HEK293 (cell line): ENCODE measurements around the gene CCDC142.

Source experiments
- HOXC10 ChIP-seq: sonication (generic); formaldehyde crosslinking; IDR thresholded peaks from 2 replicates; pipeline ENCODE4 v1.8.1; 2023; ENCODE audit warnings: mild to moderate bottlenecking, missing genetic modification reagents
- KLF1 ChIP-seq: fragments of 450-650 bp; formaldehyde crosslinking; IDR thresholded peaks from 2 replicates; pipeline ENCODE4 v1.5.1; 2016; ENCODE audit warnings: missing biosample characterization, missing genetic modification characterization
- KLF7 ChIP-seq: fragments of 450-650 bp; formaldehyde crosslinking; IDR thresholded peaks from 2 replicates; pipeline ENCODE4 v1.5.1; 2016; ENCODE audit warnings: missing biosample characterization, missing genetic modification characterization, borderline replicate concordance
- OVOL3 ChIP-seq: fragments of 450-650 bp; formaldehyde crosslinking; IDR thresholded peaks from 2 replicates; pipeline ENCODE4 v1.5.1; 2016; ENCODE audit warnings: missing biosample characterization, missing genetic modification characterization
- PBX3 ChIP-seq: sonication (generic); formaldehyde crosslinking; IDR thresholded peaks from 2 replicates; pipeline ENCODE4 v1.8.1; 2022; ENCODE audit warnings: mild to moderate bottlenecking, moderate library complexity, missing genetic modification reagents
- PRDM1 ChIP-seq: fragments of 450-650 bp; formaldehyde crosslinking; IDR thresholded peaks from 2 replicates; pipeline ENCODE4; 2016; ENCODE audit warnings: missing biosample characterization, missing genetic modification characterization
- PRDM10 ChIP-seq: fragments of 450-650 bp; formaldehyde crosslinking; IDR thresholded peaks from 2 replicates; pipeline ENCODE4 v1.5.1; 2016; ENCODE audit warnings: missing biosample characterization, missing genetic modification characterization
- SP3 ChIP-seq: fragments of 450-650 bp; formaldehyde crosslinking; IDR thresholded peaks from 2 replicates; pipeline ENCODE4 v1.5.1; 2016; ENCODE audit warnings: missing biosample characterization, missing genetic modification characterization
- ZBTB20 ChIP-seq: fragments of 450-650 bp; formaldehyde crosslinking; IDR thresholded peaks from 2 replicates; pipeline ENCODE4 v1.5.1; 2016; ENCODE audit warnings: missing biosample characterization, missing genetic modification characterization
- ZBTB48 ChIP-seq: fragments of 450-650 bp; formaldehyde crosslinking; IDR thresholded peaks from 2 replicates; pipeline ENCODE4 v1.5.1; 2016; ENCODE audit warnings: missing biosample characterization, missing genetic modification characterization
- ZFP37 ChIP-seq: fragments of 450-650 bp; formaldehyde crosslinking; IDR thresholded peaks from 2 replicates; pipeline ENCODE4 v1.5.1; 2016; ENCODE audit warnings: missing biosample characterization, missing genetic modification characterization
- ZFP41 ChIP-seq: fragments of 450-650 bp; formaldehyde crosslinking; IDR thresholded peaks from 2 replicates; pipeline ENCODE4 v1.5.1; 2016; ENCODE audit warnings: missing biosample characterization, missing genetic modification characterization, borderline replicate concordance
- ZFP69B ChIP-seq: fragments of 450-650 bp; formaldehyde crosslinking; IDR thresholded peaks from 2 replicates; pipeline ENCODE4 v1.5.1; 2016; ENCODE audit warnings: missing biosample characterization, missing genetic modification characterization
- ZNF132 ChIP-seq: fragments of 450-650 bp; formaldehyde crosslinking; IDR thresholded peaks from 2 replicates; pipeline ENCODE4 v1.5.1; 2017; ENCODE audit warnings: missing biosample characterization, missing genetic modification characterization, borderline replicate concordance
- ZNF155 ChIP-seq: fragments of 450-650 bp; formaldehyde crosslinking; IDR thresholded peaks from 2 replicates; pipeline ENCODE4 v1.5.1; 2016; ENCODE audit warnings: missing biosample characterization, missing genetic modification characterization
- ZNF157 ChIP-seq: fragments of 450-650 bp; formaldehyde crosslinking; IDR thresholded peaks from 2 replicates; pipeline ENCODE4 v1.5.1; 2016; ENCODE audit warnings: missing biosample characterization, missing genetic modification characterization
- ZNF174 ChIP-seq: fragments of 450-650 bp; formaldehyde crosslinking; IDR thresholded peaks from 2 replicates; pipeline ENCODE4 v1.5.0; 2017; ENCODE audit warnings: missing biosample characterization, mild to moderate bottlenecking, missing genetic modification characterization
- ZNF280C ChIP-seq: fragments of 450-650 bp; formaldehyde crosslinking; IDR thresholded peaks from 2 replicates; pipeline ENCODE4 v1.5.1; 2016; ENCODE audit warnings: missing biosample characterization, missing genetic modification characterization
- ZNF350 ChIP-seq: fragments of 450-650 bp; formaldehyde crosslinking; IDR thresholded peaks from 2 replicates; pipeline ENCODE4 v1.5.0; 2017; ENCODE audit warnings: missing biosample characterization, mild to moderate bottlenecking, missing genetic modification characterization
- ZNF362 ChIP-seq: fragments of 450-650 bp; formaldehyde crosslinking; IDR thresholded peaks from 2 replicates; pipeline ENCODE4 v1.5.1; 2016; ENCODE audit warnings: missing biosample characterization, missing genetic modification characterization
- ZNF529 ChIP-seq: fragments of 450-650 bp; formaldehyde crosslinking; IDR thresholded peaks from 2 replicates; pipeline ENCODE4 v1.5.1; 2017; ENCODE audit warnings: missing genetic modification characterization, missing biosample characterization; ENCODE audit not compliant: insufficient replicate concordance
- ZNF555 ChIP-seq: fragments of 450-650 bp; formaldehyde crosslinking; conservative IDR thresholded peaks from 2 replicates; pipeline ENCODE4 v1.5.1; 2017; ENCODE audit warnings: missing biosample characterization, mild to moderate bottlenecking, missing genetic modification characterization, inconsistent platforms
- ZNF561 ChIP-seq: fragments of 450-650 bp; IDR thresholded peaks from 2 replicates; pipeline ENCODE4 v1.5.1; 2018; ENCODE audit warnings: missing biosample characterization, missing genetic modification characterization, borderline replicate concordance
- ZNF660 ChIP-seq: fragments of 450-650 bp; IDR thresholded peaks from 2 replicates; pipeline ENCODE4 v1.5.1; 2018; ENCODE audit warnings: missing biosample characterization, mild to moderate bottlenecking, missing genetic modification characterization
- ZNF701 ChIP-seq: fragments of 450-650 bp; formaldehyde crosslinking; IDR thresholded peaks from 2 replicates; pipeline ENCODE4 v1.5.1; 2016; ENCODE audit warnings: missing biosample characterization, missing genetic modification characterization
- ZNF747 ChIP-seq: fragments of 450-650 bp; formaldehyde crosslinking; IDR thresholded peaks from 2 replicates; pipeline ENCODE4 v1.5.1; 2016; ENCODE audit warnings: missing biosample characterization, missing genetic modification characterization
- ZNF776 ChIP-seq: fragments of 450-650 bp; formaldehyde crosslinking; IDR thresholded peaks from 2 replicates; pipeline ENCODE4 v1.5.0; 2017; ENCODE audit warnings: missing biosample characterization, missing genetic modification characterization, borderline replicate concordance
- ZSCAN16 ChIP-seq: fragments of 450-650 bp; formaldehyde crosslinking; IDR thresholded peaks from 2 replicates; pipeline ENCODE4 v1.5.1; 2016; ENCODE audit warnings: missing biosample characterization, missing genetic modification characterization
- ZSCAN4 ChIP-seq: fragments of 450-650 bp; formaldehyde crosslinking; IDR thresholded peaks from 2 replicates; pipeline ENCODE4 v1.5.1; 2017; ENCODE audit warnings: missing biosample characterization, missing genetic modification characterization

Gene CCDC142

GRCh38 chr2:74454654-74455511 lies 27.9 kb downstream of the CCDC142 start, which contains the start of gene INO80B (continued):
- TF ChIP-seq PRDM1 (tag by site-specific recombination) (no peak), ZBTB48 (no peak), ZFP69B (peak; percentile 77), ZNF350 (tag by site-specific recombination) (no peak), OVOL3 (tag by site-specific recombination) (no peak), ZNF280C (tag by site-specific recombination) (no peak), ZNF747 (tag by site-specific recombination) (no peak), ZNF660 (tag by site-specific recombination) (peak; percentile 97), PBX3 (CRISPR knock-in tag) (no peak), ZNF174 (tag by site-specific recombination) (no peak), HOXC10 (CRISPR knock-in tag) (no peak), ZFP37 (tag by site-specific recombination) (peak; percentile 85), ZNF529 (tag by site-specific recombination) (no peak), ZNF561 (tag by site-specific recombination) (no peak), ZNF157 (tag by site-specific recombination) (no peak), KLF1 (peak; percentile 83), SP3 (peak; percentile 99), ZSCAN16 (tag by site-specific recombination) (no peak), ZFP41 (no peak), ZNF555 (tag by site-specific recombination) (no peak), ZSCAN4 (tag by site-specific recombination) (peak; percentile 53), KLF7 (peak; percentile 91), ZNF776 (tag by site-specific recombination) (no peak), ZBTB20 (tag by site-specific recombination) (no peak), ZNF132 (tag by site-specific recombination) (no peak), ZNF155 (tag by site-specific recombination) (no peak), PRDM10 (tag by site-specific recombination) (peak; percentile 95), ZNF362 (tag by site-specific recombination) (peak; percentile 48; the same call in 1 of the 2 replicates), ZNF701 (no peak)
